Activated CD4-positive, alpha-beta T cell treated with anti-CD3 and anti-CD28 coated beads, Interleukin-2, amount 10 ng/mL, durations not matched to agents 24 days and 14 days (primary cell): ENCODE results near the gene DLGAP1. TPM values are rescaled to one million over a fixed set of nuclear protein-coding genes. Genes with fewer than 3 reads are reported as not detected.

Experiments
- DNase-seq: peaks from one replicate; pipeline ENCODE4 v3.0.0; 2022
- H3K27ac Mint-ChIP-seq: one replicate; pipeline ENCODE4 v1.8.0; 2022; ENCODE audit warnings: mild to moderate bottlenecking, mixed read lengths
- H3K27me3 Mint-ChIP-seq: one replicate; pipeline ENCODE4 v1.8.0; 2022; ENCODE audit warnings: mixed read lengths
- H3K36me3 Mint-ChIP-seq: one replicate; pipeline ENCODE4 v1.8.0; 2022; ENCODE audit warnings: low read depth, mild to moderate bottlenecking, mixed read lengths
- H3K4me1 Mint-ChIP-seq: one replicate; pipeline ENCODE4 v1.8.0; 2021; ENCODE audit warnings: mixed read lengths
- H3K4me3 Mint-ChIP-seq: one replicate; pipeline ENCODE4 v1.8.0; 2022; ENCODE audit warnings: mild to moderate bottlenecking, moderate library complexity, mixed read lengths
- H3K9me3 Mint-ChIP-seq: one replicate; pipeline ENCODE4 v1.8.0; 2021; ENCODE audit warnings: mixed read lengths
- intact Hi-C: fragments of 100-400 bp; cut with micrococcal nuclease; formaldehyde crosslinking; loops from one replicate; pipeline ENCODE4 v1.15.1; 2023
- total RNA-seq: library from RNA; stranded (reverse); gene quantifications from 2 replicates; pipeline ENCODE4 v1.2.3, GENCODE V29; 2022

DLGAP1 gene
- total RNA-seq, 1 donor from 2014 or later: 1.5 TPM

DNA sequence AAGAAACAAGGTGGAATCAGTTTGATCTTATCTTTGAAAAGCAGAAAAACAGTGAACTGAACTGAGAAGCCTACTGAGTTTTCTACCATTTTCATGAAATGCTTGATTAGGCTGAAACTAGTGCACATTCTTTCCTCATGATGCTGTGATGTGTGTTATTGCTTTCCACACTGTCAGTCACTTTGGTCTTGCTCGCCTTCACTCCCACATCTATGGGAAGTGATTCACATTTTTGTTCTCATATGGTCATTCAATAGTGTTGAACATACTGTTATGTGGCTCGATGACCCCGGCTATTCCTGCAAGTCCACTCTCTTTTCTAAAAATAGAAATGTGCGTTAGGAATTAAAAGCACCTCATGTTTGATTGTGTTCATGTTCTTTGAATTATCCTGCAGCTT is 875.4 kb downstream of the DLGAP1 start:
- H3K27ac Mint-ChIP-seq: no peak overlapping the region
- peaks cover 3% of the 10 kb centered on the region for H3K9me3 Mint-ChIP-seq
- DNase-seq: no peak
- no peaks in the 10 kb centered on the region for H3K27me3 Mint-ChIP-seq
- intact Hi-C loops: no loop called here
- H3K4me1 Mint-ChIP-seq: peaks cover 13% of the 10 kb centered on the region
- no peaks in the 10 kb centered on the region for H3K36me3 Mint-ChIP-seq
- no peak overlapping the region for H3K4me3 Mint-ChIP-seq

DNA sequence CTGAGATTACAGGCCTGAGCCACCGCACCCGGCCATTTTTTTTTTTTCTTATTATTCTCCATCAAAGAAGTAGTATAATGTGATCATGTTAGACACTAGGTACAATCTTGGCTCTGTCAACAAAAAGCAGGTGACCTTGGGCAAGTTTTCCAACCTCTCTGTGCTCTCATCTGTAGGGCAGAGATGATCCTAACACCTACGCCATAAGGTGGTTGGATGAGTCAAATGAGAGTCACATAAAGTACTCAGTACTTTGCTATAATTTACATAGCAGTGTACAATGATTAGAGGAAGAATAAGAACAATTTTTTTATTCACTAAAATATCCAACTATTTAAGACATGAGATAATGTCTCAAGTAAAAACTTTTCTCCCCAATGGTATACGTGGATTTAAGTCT is 876.5 kb downstream of the DLGAP1 start:
- Mint-ChIP-seq H3K4me1 (peaks cover 11% of the 10 kb centered on the region), H3K36me3 (no peaks in the 10 kb centered on the region), H3K9me3 (peaks cover 3% of the 10 kb centered on the region), H3K27me3 (no peaks in the 10 kb centered on the region), H3K27ac (no peak overlapping the region), H3K4me3 (no peak overlapping the region)
- intact Hi-C loops: no loop called here
- no peak for DNase-seq

DNA sequence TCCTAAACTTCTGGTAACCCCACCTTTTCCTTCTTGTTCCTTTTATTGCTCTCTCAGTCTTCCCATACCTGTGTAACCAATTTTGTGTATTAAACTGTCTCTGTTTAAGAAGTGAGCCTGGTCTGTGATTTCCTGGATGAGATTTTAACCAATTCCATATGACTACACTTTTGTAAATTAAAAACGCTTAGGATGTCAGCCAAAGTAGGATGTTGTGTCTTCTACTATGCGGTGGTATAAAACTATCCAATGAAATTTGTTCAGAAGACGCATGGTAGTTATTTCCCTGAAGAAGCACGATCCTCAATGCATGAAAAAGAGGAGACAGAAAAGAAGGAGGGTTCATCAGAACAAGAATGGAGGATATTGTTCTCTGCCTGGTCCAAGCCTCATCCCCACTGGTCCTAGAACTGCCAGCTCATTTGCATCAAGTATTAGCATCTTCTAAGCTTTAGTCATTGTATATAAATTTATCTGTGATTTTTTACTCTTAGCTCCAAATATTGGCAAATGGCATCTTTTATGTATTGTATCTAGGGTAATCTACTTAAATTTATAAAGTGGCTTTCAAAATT is 877.7 kb downstream of the DLGAP1 start:
- intact Hi-C loops: no loop called here
- peaks cover 4% of the 10 kb centered on the region for H3K4me1 Mint-ChIP-seq
- H3K36me3 Mint-ChIP-seq: no peaks in the 10 kb centered on the region
- no peak for DNase-seq
- H3K27me3 Mint-ChIP-seq: no peaks in the 10 kb centered on the region
- H3K9me3 Mint-ChIP-seq: peaks cover 3% of the 10 kb centered on the region
- no peak overlapping the region for H3K27ac Mint-ChIP-seq
- H3K4me3 Mint-ChIP-seq: no peak overlapping the region

DNA sequence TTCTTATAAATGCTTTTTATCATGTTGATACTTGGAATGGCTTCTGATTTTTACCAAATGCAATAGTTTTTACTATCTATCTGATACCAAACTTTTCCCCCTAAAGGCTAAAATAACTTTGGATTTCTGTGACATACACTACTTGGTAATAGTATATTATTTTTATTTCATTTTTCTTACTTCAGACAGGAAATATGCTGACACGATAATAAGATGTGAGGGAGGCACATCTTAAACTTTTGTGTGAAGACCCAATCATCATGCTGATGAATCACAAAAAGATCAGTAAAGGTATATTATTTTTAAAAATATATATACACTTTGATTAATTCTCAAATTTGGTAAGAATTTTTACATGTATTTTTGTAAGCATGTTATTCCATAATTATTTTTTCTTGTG is 882.3 kb downstream of the DLGAP1 start:
- no peak for DNase-seq
- Mint-ChIP-seq H3K4me3 (no peak overlapping the region), H3K4me1 (no peaks in the 10 kb centered on the region), H3K36me3 (no peaks in the 10 kb centered on the region), H3K9me3 (peaks cover 3% of the 10 kb centered on the region), H3K27me3 (no peaks in the 10 kb centered on the region), H3K27ac (no peak overlapping the region)
- intact Hi-C loops: no loop called here

DNA sequence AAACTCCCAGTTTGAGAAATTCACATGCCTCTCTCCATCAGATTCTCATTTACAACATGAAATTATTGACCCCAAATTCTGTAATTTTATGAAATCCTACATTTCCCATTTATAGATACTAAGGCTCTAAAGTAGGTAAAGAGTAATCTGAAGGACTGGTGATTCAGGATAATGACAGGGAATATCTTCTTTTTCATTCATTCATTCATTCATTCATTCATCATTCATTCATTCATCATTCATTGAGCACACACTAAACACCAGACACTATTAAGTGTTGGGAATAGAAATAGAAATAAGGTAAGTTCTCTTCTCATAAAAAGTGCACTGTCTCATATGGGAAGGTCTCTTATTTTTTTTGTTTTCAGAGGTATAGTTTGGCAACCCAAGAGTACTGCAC is 888.3 kb downstream of the DLGAP1 start:
- Mint-ChIP-seq H3K4me3 (no peak overlapping the region), H3K27ac (no peak overlapping the region), H3K4me1 (no peaks in the 10 kb centered on the region), H3K27me3 (no peaks in the 10 kb centered on the region), H3K9me3 (peaks cover 7% of the 10 kb centered on the region), H3K36me3 (no peaks in the 10 kb centered on the region)
- intact Hi-C loops: no loop called here
- DNase-seq: no peak

DNA sequence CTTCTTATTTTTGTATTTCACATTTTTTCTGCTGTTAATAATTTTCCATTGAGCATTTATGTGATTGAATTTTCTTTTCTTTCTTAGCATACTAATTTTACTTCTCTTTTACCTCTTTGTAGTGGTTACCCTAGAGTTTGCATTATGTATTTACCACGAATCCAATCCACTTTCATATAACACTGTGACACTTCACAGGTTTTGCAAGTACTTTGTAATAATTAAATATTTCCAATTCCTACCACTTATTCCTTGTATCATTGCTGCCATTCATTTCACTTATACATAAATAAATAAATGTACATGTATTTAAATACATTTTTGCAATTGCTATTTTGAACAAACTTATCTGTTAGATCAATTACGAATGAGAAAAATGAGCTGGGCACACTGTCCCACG is 894.4 kb downstream of the DLGAP1 start:
- DNase-seq: no peak
- intact Hi-C loops: no loop called here
- peaks cover 3% of the 10 kb centered on the region for H3K27me3 Mint-ChIP-seq
- H3K36me3 Mint-ChIP-seq: no peaks in the 10 kb centered on the region
- peaks cover 7% of the 10 kb centered on the region for H3K9me3 Mint-ChIP-seq
- no peaks in the 10 kb centered on the region for H3K4me1 Mint-ChIP-seq
- no peak overlapping the region for H3K4me3 Mint-ChIP-seq
- no peak overlapping the region for H3K27ac Mint-ChIP-seq

DNA sequence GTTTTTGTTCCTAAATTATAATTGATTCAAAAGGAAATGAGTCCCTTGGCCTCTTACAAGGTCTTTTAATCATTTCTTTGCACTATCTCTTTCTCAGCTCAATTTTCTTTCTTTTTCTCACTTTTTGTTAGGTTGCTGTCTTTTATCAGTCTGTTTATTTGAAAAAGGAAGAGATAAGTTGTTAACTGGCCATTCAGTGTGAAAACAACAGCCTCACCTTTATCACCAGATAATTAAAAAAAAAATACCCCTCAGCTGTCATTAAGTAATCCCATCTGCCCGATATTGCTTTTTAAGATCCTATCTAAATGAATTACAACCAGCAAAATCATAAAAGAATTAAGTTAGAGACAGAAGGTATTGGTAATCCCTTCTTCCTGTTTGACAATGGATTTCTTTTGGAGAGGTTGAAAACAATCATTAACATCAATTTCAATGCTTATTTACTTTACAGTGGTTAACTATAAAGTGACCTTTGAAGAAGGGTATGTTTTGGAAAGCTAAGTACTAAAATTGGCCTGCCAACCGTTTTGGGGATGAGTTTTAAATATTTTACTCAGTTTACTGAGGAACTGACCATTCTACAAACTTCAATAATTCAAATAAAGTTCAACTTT is 900.2 kb downstream of the DLGAP1 start:
- Mint-ChIP-seq H3K27me3 (peaks cover 3% of the 10 kb centered on the region), H3K27ac (no peak overlapping the region), H3K4me3 (no peak overlapping the region), H3K36me3 (no peaks in the 10 kb centered on the region), H3K9me3 (no peaks in the 10 kb centered on the region), H3K4me1 (no peaks in the 10 kb centered on the region)
- DNase-seq: no peak
- intact Hi-C loops: no loop called here

DNA sequence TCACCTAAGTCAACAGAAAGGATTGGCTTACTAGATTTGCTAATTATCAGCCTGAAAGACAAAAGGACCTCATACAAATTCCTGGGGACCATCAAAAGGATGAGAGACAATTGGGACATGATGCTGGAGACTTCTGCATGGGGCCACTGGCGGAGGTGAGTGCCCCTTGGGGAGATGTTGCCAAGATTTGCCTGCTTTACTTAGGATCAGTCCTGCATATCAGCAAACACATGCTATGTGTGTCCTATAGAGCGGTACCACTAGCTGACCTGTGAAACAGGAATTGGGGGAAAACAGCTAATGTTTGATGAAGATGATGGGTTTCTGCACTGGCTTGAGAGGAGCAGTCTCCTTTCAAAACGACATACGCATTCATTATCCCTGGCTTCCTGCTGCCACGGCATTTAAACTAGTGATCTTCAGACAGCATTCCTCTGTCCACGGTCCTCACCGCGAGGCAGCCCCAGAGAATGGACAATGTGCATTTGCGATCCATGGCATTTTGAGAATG is 901.0 kb downstream of the DLGAP1 start:
- intact Hi-C loops: no loop called here

DNA sequence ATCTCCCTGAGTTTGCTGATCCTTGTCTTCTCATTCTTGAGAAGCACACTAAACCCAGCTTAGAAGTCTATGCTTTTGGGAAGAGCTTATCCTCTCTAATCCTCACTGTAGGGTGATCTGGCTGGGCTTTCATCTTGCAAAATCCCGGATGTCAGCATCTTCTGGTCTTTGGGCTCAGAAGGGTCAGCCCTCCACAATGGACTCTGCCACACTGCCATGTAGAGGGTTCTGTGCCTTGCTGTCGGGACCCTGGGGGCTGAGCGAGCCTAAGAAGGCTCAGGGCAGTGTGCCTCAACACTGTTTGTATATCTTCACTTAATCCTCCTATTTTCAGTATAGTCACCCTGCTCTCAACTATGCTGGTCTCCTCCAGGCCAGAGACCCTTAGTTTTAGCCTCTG is 902.8 kb downstream of the DLGAP1 start:
- H3K27ac Mint-ChIP-seq: no peak overlapping the region
- no peaks in the 10 kb centered on the region for H3K4me1 Mint-ChIP-seq
- intact Hi-C loops: no loop called here
- H3K4me3 Mint-ChIP-seq: no peak overlapping the region
- H3K36me3 Mint-ChIP-seq: no peaks in the 10 kb centered on the region
- DNase-seq: no peak
- no peaks in the 10 kb centered on the region for H3K9me3 Mint-ChIP-seq
- peaks cover 3% of the 10 kb centered on the region for H3K27me3 Mint-ChIP-seq

More for the DNA sequence above, 901.0 kb downstream of the DLGAP1 start:
- H3K4me3 Mint-ChIP-seq: no peak overlapping the region
- no peak for DNase-seq
- H3K36me3 Mint-ChIP-seq: no peaks in the 10 kb centered on the region
- peaks cover 3% of the 10 kb centered on the region for H3K27me3 Mint-ChIP-seq
- H3K27ac Mint-ChIP-seq: no peak overlapping the region
- H3K4me1 Mint-ChIP-seq: no peaks in the 10 kb centered on the region
- no peaks in the 10 kb centered on the region for H3K9me3 Mint-ChIP-seq

DNA sequence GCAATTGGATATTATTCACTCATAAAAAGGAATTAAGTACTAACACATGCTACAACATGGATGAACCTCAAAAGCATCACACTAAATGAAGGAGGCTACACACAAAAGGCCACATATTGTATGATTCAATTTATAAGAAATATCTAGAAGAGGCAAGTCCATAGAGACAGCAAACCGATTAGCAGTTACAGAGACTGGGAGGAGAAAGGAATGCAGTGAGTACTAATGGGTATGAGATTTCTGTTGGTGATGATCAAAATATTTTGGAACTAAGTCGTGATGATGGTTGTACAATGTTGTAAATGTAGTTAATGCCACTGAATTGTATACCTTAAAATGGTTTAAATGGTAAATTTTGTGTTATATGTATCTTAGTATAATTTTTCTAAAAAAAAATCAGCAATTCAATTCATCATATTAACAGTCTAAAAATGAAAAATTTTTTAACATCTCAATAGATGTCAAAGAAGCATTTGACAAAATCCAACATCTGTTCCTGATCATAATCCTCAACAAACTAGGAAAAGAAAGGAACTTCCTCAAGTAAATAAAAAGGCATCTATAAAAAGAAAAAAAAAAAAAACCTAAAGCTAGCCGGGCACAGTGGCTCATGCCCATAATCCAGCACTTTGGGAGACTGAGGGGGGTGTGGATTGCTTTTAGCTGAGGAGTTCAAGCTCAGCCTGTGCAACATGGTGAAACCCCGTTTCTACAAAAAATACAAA is 907.1 kb downstream of the DLGAP1 start:
- Mint-ChIP-seq H3K4me1 (no peaks in the 10 kb centered on the region), H3K36me3 (no peaks in the 10 kb centered on the region), H3K4me3 (no peak overlapping the region), H3K27ac (no peak overlapping the region), H3K27me3 (no peaks in the 10 kb centered on the region), H3K9me3 (no peaks in the 10 kb centered on the region)
- no peak for DNase-seq
- intact Hi-C loops: no loop called here

DNA sequence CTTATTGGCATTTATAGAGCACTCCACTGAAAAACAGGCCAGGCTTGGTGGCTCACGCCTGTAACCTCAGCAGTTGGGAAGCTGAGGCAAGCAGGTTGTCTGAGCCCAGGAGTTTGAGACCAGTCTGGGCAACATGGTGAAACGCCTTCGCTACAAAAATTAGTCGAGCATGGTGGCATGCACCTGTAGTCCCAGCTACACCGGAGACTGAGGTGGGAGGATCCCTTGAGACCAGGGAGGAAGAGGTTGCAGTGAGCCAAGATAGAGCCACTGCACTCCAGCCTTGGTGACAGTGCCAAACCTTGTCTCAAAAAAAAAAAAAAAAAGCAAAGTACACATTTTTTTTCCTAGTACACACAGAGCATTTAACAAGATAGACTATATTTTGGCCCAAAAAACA is 909.0 kb downstream of the DLGAP1 start:
- no peak for DNase-seq
- Mint-ChIP-seq H3K4me1 (peaks cover 12% of the 10 kb centered on the region), H3K9me3 (no peaks in the 10 kb centered on the region), H3K4me3 (no peak overlapping the region), H3K27me3 (no peaks in the 10 kb centered on the region), H3K36me3 (no peaks in the 10 kb centered on the region), H3K27ac (no peak overlapping the region)
- intact Hi-C loops: no loop called here

DNA sequence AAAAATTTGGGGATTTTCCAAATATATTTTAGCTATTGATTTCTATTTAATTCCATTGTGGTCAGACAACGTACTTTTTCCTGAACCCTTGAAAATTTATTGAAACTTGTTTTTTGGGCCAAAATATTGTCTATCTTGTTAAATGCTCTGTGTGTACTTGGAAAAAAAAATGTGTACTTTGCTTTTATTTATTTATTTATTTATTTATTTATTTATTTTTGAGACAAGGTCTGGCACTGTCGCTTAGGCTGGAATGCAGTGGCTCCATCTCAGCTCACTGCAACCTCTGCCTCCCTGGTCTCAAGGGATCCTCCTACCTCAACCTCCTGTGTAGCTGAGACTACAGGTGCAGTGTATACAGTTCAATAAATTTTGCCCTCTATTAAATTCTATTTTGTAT is 910.6 kb downstream of the DLGAP1 start:
- DNase-seq: no peak
- H3K4me3 Mint-ChIP-seq: no peak overlapping the region
- no peaks in the 10 kb centered on the region for H3K27me3 Mint-ChIP-seq
- peaks cover 14% of the 10 kb centered on the region for H3K4me1 Mint-ChIP-seq
- H3K36me3 Mint-ChIP-seq: no peaks in the 10 kb centered on the region
- peaks cover 3% of the 10 kb centered on the region for H3K9me3 Mint-ChIP-seq
- intact Hi-C loops: no loop called here
- no peak overlapping the region for H3K27ac Mint-ChIP-seq

DNA sequence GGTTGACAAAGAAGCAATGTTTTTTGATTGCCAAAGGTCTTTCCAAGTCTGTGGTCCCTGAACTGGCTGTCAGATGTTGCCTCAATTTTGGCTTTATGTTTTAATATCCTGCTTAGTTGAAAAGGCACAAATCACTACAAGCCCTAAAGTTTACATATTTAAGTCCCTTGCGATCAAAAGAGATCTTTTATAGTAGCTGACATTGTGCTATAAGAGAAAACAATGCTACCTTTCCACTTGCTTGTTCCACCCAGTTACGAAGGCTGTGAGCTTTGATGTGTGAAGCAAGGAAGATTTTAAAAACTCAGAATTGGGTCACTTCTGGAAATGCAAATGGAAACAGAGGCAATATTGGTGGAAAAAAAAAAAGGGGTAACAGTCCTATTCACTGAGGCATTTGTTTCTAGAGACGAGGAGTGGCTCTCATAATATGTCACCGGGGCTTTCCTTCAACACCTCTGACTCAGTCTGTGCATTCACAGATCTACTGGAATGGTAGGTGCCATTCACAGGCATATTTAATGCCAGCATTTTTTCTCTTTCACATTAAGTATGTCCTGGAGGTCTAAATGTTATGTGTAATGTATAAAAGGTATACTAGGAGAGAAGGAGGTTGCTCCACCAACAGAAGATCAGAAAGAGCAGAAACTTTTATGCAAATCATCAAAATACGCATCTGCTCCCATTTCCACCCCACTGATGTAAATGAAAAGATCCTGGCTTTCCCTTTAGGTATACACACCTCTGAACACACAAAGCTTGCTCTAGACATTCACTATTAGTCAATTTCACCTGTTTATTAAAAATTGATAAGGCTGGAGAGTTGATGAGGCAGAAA is 913.3 kb downstream of the DLGAP1 start:
- Mint-ChIP-seq H3K9me3 (peaks cover 3% of the 10 kb centered on the region), H3K4me3 (no peak overlapping the region)
- intact Hi-C loops: loop anchor here (1.0 to 2.0 kb wide), 4 partner anchors 45 to 87 kb away; no protein-coding TSS in a partner anchor

More for the DNA sequence above, 913.3 kb downstream of the DLGAP1 start:
- Mint-ChIP-seq H3K27me3 (peaks cover 6% of the 10 kb centered on the region), H3K36me3 (no peaks in the 10 kb centered on the region), H3K27ac (peak overlapping the region; percentile 75), H3K4me1 (peaks cover 14% of the 10 kb centered on the region)
- no peak for DNase-seq
